ENCODE results near the gene GLO1.

Gene GLO1

DNA sequence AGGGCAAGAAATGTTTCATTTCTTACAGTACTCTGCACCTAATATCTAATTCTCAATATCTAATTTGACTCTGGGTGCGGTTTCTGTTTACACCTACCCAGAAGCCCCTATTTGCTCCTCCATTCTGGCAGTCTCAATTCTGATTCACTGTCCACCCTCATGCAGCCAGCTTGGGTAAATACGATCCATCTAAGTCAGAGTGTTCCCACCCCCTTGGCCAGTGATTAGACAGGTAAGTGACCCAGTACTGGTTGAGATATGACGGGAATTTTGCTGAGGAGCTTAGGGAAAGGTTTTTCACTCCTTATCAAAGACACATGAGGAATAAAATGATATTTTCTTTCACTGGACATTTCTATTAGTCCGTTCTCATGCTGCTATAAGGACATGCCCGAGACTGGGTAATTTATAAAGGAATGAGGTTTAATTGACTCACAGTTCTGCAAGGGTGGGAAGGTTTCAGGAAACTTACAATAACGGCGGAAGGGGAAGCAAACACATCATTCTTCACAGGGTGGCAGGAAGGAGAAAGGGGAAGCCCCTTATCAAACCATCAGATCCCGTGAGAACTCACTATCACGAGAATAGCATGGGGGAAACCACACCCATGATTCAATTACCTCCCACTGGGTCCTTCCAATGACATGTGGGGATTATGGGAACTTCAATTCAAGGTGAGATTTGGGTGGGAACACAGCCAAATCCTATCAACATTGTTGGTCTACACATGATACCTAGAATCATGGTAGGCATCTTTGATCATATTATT is 29.4 kb downstream of the GLO1 start:
- no peak overlapping the region for H3K9ac ChIP-seq (ENCODE audit: low read length)
- no peaks in the 10 kb centered on the region for H3K9me3 ChIP-seq (ENCODE audit: low read length)
- H3K79me2 ChIP-seq (ENCODE audit: insufficient read depth, low read length): no peaks in the 10 kb centered on the region
- peaks cover 3% of the 10 kb centered on the region for H3K4me1 ChIP-seq (ENCODE audit: insufficient read depth, low read length, severe bottlenecking)
- no peaks in the 10 kb centered on the region for H3F3A ChIP-seq (ENCODE audit: insufficient read depth, low read length)
- H3K9me2 ChIP-seq (ENCODE audit: low read depth, low read length): no peaks in the 10 kb centered on the region
- no peak for TF ChIP-seq EZH2 (IDR thresholded peaks at IDR 0.05; ENCODE audit: borderline replicate concordance, low read length)
- TF ChIP-seq, protein P1, sequence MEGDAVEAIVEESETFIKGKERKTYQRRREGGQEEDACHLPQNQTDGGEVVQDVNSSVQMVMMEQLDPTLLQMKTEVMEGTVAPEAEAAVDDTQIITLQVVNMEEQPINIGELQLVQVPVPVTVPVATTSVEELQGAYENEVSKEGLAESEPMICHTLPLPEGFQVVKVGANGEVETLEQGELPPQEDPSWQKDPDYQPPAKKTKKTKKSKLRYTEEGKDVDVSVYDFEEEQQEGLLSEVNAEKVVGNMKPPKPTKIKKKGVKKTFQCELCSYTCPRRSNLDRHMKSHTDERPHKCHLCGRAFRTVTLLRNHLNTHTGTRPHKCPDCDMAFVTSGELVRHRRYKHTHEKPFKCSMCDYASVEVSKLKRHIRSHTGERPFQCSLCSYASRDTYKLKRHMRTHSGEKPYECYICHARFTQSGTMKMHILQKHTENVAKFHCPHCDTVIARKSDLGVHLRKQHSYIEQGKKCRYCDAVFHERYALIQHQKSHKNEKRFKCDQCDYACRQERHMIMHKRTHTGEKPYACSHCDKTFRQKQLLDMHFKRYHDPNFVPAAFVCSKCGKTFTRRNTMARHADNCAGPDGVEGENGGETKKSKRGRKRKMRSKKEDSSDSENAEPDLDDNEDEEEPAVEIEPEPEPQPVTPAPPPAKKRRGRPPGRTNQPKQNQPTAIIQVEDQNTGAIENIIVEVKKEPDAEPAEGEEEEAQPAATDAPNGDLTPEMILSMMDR (IDR thresholded peaks at IDR 0.05; ENCODE audit: low read length): no peak
- H3K27ac ChIP-seq (ENCODE audit: low read depth, low read length, poor library complexity, severe bottlenecking): no peak overlapping the region
- H3K4me3 ChIP-seq (ENCODE audit: low read depth, low read length, poor library complexity, severe bottlenecking): no peak overlapping the region
- H3K4me2 ChIP-seq (ENCODE audit: low read length): no peak overlapping the region
- no peaks in the 10 kb centered on the region for H3K27me3 ChIP-seq (ENCODE audit: insufficient read depth, low read length)
- H4K20me1 ChIP-seq (ENCODE audit: insufficient read depth, low read length): no peaks in the 10 kb centered on the region
- peaks cover 42% of the 10 kb centered on the region for H3K36me3 ChIP-seq (ENCODE audit: insufficient read depth, low read length)
- no peak overlapping the region for H2AFZ ChIP-seq (ENCODE audit: low read length)

GRCh38 chr6:38671885-38672467 is 31.0 kb downstream of the GLO1 start:
- peaks cover 3% of the 10 kb centered on the region for H3K4me1 ChIP-seq (ENCODE audit: insufficient read depth, low read length, severe bottlenecking)
- H3K9me3 ChIP-seq (ENCODE audit: low read length): no peaks in the 10 kb centered on the region
- H3K36me3 ChIP-seq (ENCODE audit: insufficient read depth, low read length): peaks cover 26% of the 10 kb centered on the region
- no peaks in the 10 kb centered on the region for H3K79me2 ChIP-seq (ENCODE audit: insufficient read depth, low read length)
- H4K20me1 ChIP-seq (ENCODE audit: insufficient read depth, low read length): no peaks in the 10 kb centered on the region
- no peaks in the 10 kb centered on the region for H3K27me3 ChIP-seq (ENCODE audit: insufficient read depth, low read length)
- no peak overlapping the region for H3K4me2 ChIP-seq (ENCODE audit: low read length)
- H2AFZ ChIP-seq (ENCODE audit: low read length): no peak overlapping the region
- no peaks in the 10 kb centered on the region for H3F3A ChIP-seq (ENCODE audit: insufficient read depth, low read length)
- H3K4me3 ChIP-seq (ENCODE audit: low read depth, low read length, poor library complexity, severe bottlenecking): no peak overlapping the region
- TF ChIP-seq, protein P1 (IDR thresholded peaks at IDR 0.05; ENCODE audit: low read length): peak; percentile 69
- no peak for TF ChIP-seq EZH2 (IDR thresholded peaks at IDR 0.05; ENCODE audit: borderline replicate concordance, low read length)
- no peak overlapping the region for H3K27ac ChIP-seq (ENCODE audit: low read depth, low read length, poor library complexity, severe bottlenecking)
- no peak overlapping the region for H3K9ac ChIP-seq (ENCODE audit: low read length)
- no peaks in the 10 kb centered on the region for H3K9me2 ChIP-seq (ENCODE audit: low read depth, low read length)

GRCh38 chr6:38658418-38659167 is 44.4 kb downstream of the GLO1 start:
- TF ChIP-seq, protein P1 (IDR thresholded peaks at IDR 0.05; ENCODE audit: low read length): no peak
- no peak for TF ChIP-seq EZH2 (IDR thresholded peaks at IDR 0.05; ENCODE audit: borderline replicate concordance, low read length)
- H3K4me3 ChIP-seq (ENCODE audit: low read depth, low read length, poor library complexity, severe bottlenecking): no peak overlapping the region
- H3K27me3 ChIP-seq (ENCODE audit: insufficient read depth, low read length): no peaks in the 10 kb centered on the region
- no peak overlapping the region for H3K9ac ChIP-seq (ENCODE audit: low read length)
- H3K79me2 ChIP-seq (ENCODE audit: insufficient read depth, low read length): no peaks in the 10 kb centered on the region
- no peaks in the 10 kb centered on the region for H3K36me3 ChIP-seq (ENCODE audit: insufficient read depth, low read length)
- no peak overlapping the region for H3K27ac ChIP-seq (ENCODE audit: low read depth, low read length, poor library complexity, severe bottlenecking)
- H3K4me1 ChIP-seq (ENCODE audit: insufficient read depth, low read length, severe bottlenecking): no peaks in the 10 kb centered on the region
- no peak overlapping the region for H2AFZ ChIP-seq (ENCODE audit: low read length)
- no peaks in the 10 kb centered on the region for H4K20me1 ChIP-seq (ENCODE audit: insufficient read depth, low read length)
- no peaks in the 10 kb centered on the region for H3K9me2 ChIP-seq (ENCODE audit: low read depth, low read length)
- H3F3A ChIP-seq (ENCODE audit: insufficient read depth, low read length): no peaks in the 10 kb centered on the region
- no peak overlapping the region for H3K4me2 ChIP-seq (ENCODE audit: low read length)
- no peaks in the 10 kb centered on the region for H3K9me3 ChIP-seq (ENCODE audit: low read length)

Measured in OCI-LY1 (cell line).